RWPE2 (cell line): ENCODE data around the gene ARMC10.
A peak's percentile ranks its signal among the peaks of the same experiment; 100 is the strongest.

Experiments
- ATAC-seq: fragments of 200-7000 bp; cut with Tn5 transposase; 3 replicates; pipeline ENCODE4 v1.9.1; 2021; ENCODE audit warnings: low read depth
- DNase-seq: peaks from one replicate; pipeline ENCODE4 v3.0.0-alpha.2; 2020; ENCODE audit warnings: low spot score
- H3K27ac ChIP-seq: fragments of 450-650 bp; 2 replicates; pipeline ENCODE4 v1.5.1; 2017; ENCODE audit warnings: mild to moderate bottlenecking; ENCODE audit not compliant: poor library complexity, severe bottlenecking
- H3K27me3 ChIP-seq: fragments of 250-450 bp; sonication (Bioruptor Pico); 2 replicates; pipeline ENCODE4 v1.5.1; 2021; ENCODE audit warnings: mild to moderate bottlenecking, moderate library complexity; ENCODE audit not compliant: insufficient read depth, poor library complexity, severe bottlenecking
- H3K36me3 ChIP-seq: fragments of 250-450 bp; sonication (Bioruptor Pico); 2 replicates; pipeline ENCODE4 v1.5.1; 2020; ENCODE audit warnings: low read depth, mild to moderate bottlenecking, moderate library complexity
- H3K4me1 ChIP-seq: fragments of 250-450 bp; sonication (Bioruptor Pico); 2 replicates; pipeline ENCODE4 v1.5.1; 2021; ENCODE audit warnings: mild to moderate bottlenecking, moderate library complexity; ENCODE audit not compliant: insufficient read depth, poor library complexity, severe bottlenecking
- H3K4me3 ChIP-seq: fragments of 250-450 bp; sonication (Bioruptor Pico); 2 replicates; pipeline ENCODE4 v1.5.1; 2021; ENCODE audit warnings: mild to moderate bottlenecking, moderate library complexity; ENCODE audit not compliant: severe bottlenecking
- H3K9me3 ChIP-seq: fragments of 250-450 bp; sonication (Bioruptor Pico); 2 replicates; pipeline ENCODE4 v1.5.1; 2021; ENCODE audit warnings: mild to moderate bottlenecking, moderate library complexity; ENCODE audit not compliant: severe bottlenecking
- CTCF ChIP-seq: fragments of 450-650 bp; IDR thresholded peaks from one replicate; pipeline ENCODE4 v1.5.1; 2017; ENCODE audit warnings: mild to moderate bottlenecking, moderate library complexity; ENCODE audit not compliant: poor library complexity, severe bottlenecking

ARMC10 gene

DNA sequence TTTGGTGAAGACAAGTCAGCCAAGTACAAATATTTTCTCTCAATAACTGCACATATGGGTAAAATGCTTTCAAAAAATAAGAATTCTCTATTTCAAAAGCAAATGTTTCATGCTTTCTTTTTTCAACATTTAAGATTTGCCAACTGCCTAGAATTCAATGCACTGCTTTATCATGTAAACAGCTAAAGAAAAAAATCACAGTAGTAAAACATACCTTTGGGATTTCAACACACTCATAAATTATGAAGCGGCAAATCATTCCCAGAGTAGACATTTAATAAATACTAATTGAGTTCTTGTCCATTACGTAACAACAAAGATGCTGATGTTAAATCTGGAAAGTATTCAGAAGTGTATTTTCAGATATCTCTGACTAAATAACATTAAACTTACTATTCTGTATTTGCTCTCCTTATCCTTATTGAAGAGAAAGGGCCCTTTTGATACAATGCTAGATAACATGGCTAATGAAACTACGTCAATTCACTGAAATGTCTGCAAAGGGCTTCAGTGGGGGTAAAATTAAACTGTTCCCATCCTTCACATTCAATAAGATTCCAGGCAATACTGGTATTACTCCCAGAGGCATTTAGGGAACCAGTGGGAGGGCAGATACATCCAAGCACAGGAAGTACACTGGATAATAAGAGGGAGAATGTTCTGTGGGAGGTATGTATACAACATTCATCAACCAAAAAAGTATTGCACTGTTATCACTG is 60.1 kb downstream of the ARMC10 start:
- Histone ChIP-seq H3K9me3 (no peaks in the 10 kb centered on the region), H3K27me3 (no peaks in the 10 kb centered on the region), H3K36me3 (no peaks in the 10 kb centered on the region), H3K4me3 (no peak overlapping the region), H3K4me1 (peaks cover 6% of the 10 kb centered on the region), H3K27ac (no peak overlapping the region)
- no peak for TF ChIP-seq CTCF
- DNase-seq (no peak), ATAC-seq (no peak)

GRCh38 chr7:103140061-103140460 is 65.1 kb downstream of the ARMC10 start:
- TF ChIP-seq CTCF: no peak
- no peaks in the 10 kb centered on the region for H3K9me3 ChIP-seq
- H3K4me3 ChIP-seq: no peak overlapping the region
- H3K4me1 ChIP-seq: peaks cover 6% of the 10 kb centered on the region
- no peaks in the 10 kb centered on the region for H3K36me3 ChIP-seq
- DNase-seq: no peak
- H3K27ac ChIP-seq: no peak overlapping the region
- no peak for ATAC-seq
- H3K27me3 ChIP-seq: no peaks in the 10 kb centered on the region

DNA sequence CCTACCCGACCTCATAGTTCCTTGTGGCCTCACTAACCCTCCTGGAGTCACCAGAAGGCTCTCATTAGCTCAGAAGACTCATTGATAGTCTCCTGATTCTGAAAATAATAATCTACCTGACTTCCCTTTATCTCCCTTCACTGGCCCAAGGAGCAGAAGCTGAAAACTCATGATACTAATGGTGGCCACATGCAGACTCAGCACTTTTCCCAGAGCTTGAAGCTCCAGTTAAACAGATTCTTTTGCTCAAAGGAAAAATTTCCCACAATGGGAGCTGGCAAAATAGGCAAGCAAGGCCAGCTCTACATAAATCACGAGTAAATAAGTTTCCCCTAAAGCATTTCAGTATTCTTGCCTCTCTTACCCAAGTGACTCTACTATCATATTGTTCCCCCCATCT is 65.7 kb downstream of the ARMC10 start:
- DNase-seq (no peak), ATAC-seq (no peak)
- Histone ChIP-seq H3K4me1 (peaks cover 6% of the 10 kb centered on the region), H3K4me3 (no peak overlapping the region), H3K27ac (no peak overlapping the region), H3K36me3 (no peaks in the 10 kb centered on the region), H3K9me3 (no peaks in the 10 kb centered on the region), H3K27me3 (no peaks in the 10 kb centered on the region)
- no peak for TF ChIP-seq CTCF

DNA sequence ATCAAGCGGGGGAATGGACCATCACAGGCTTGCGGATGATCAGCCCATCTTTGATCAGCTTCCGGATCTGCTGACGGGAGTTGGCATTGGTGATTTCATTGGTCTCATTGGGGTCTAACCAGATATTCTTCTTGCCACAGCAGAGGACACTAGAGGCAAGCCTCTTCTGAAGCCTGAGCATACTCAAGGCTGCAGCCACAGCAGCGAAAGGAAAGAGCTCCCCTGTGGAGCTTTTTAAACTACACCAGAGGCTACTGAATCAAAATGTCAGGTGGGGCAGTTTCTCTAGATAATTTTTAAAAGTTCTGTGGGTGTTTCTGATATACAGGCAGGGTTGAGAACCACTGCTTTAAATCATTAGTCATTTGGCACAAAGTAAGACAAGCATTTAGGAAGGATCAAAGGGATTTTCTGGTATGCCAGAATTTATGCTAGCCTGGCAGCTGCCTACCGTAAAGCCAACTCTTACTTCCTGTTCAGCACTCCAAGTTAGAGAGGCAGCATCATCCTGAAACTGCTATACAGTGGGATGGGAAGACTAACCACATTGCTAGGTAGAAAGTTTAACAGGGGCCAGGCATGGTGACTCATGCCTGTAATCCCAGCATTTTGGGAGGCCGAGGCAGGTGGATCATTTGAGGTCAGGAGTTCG is 66.9 kb downstream of the ARMC10 start:
- H3K4me1 ChIP-seq: peaks cover 7% of the 10 kb centered on the region
- H3K36me3 ChIP-seq: no peaks in the 10 kb centered on the region
- H3K27ac ChIP-seq: no peak overlapping the region
- ATAC-seq (peak; percentile 66), DNase-seq (no peak)
- H3K4me3 ChIP-seq: no peak overlapping the region
- H3K9me3 ChIP-seq: no peaks in the 10 kb centered on the region
- H3K27me3 ChIP-seq: no peaks in the 10 kb centered on the region
- no peak for TF ChIP-seq CTCF

- Histone ChIP-seq H3K36me3 (no peaks in the 10 kb centered on the region), H3K27ac (no peak overlapping the region), H3K9me3 (no peaks in the 10 kb centered on the region), H3K4me3 (no peak overlapping the region), H3K27me3 (no peaks in the 10 kb centered on the region), H3K4me1 (peaks cover 12% of the 10 kb centered on the region)
- ATAC-seq: peak; percentile 49; the same call in 1 of the 3 replicates
- TF ChIP-seq CTCF: no peak
- no peak for DNase-seq
These were observed 67.6 kb downstream of the ARMC10 start for GRCh38 chr7:103142494-103142893.
